Measurements from ENCODE around the gene IGF2BP2. TPM values are rescaled to one million over a fixed set of nuclear protein-coding genes. Genes with fewer than 3 reads are reported as not detected.

Gene IGF2BP2
- total RNA-seq, 2 donors from 2014 or later: 2.6 to 2.7 TPM

- no peak overlapping the region for H3K4me3 ChIP-seq
- H3K36me3 ChIP-seq: peaks cover 54% of the 10 kb centered on the region
- no peak for TF ChIP-seq CTCF (IDR thresholded peaks at IDR 0.05)
Observed at GRCh38 chr3:185625784-185626183, 199.1 kb downstream of the IGF2BP2 start.

GRCh38 chr3:185623939-185624665 is 200.7 kb downstream of the IGF2BP2 start:
- no peak for TF ChIP-seq CTCF (IDR thresholded peaks at IDR 0.05)
- H3K4me3 ChIP-seq: no peak overlapping the region
- H3K9me3 ChIP-seq: no peaks in the 10 kb centered on the region
- ATAC-seq (ENCODE audit: insufficient number of reproducible peaks, low FRiP score, low read depth): no peak
- DNase-seq (ENCODE audit: low spot score): no peak
- H3K4me1 ChIP-seq (ENCODE audit: control insufficient read depth in 1 of 2, low read depth in 2 of 2): no peaks in the 10 kb centered on the region
- peaks cover 58% of the 10 kb centered on the region for H3K36me3 ChIP-seq
- H3K27ac ChIP-seq: no peak overlapping the region
- H3K27me3 ChIP-seq (replicated peaks; ENCODE audit: insufficient read depth): no peaks in the 10 kb centered on the region

More at GRCh38 chr3:185625784-185626183, 199.1 kb downstream of the IGF2BP2 start:
- no peak overlapping the region for H3K27ac ChIP-seq
- no peak for ATAC-seq (ENCODE audit: insufficient number of reproducible peaks, low FRiP score, low read depth)
- no peak for DNase-seq (ENCODE audit: low spot score)
- H3K9me3 ChIP-seq: no peaks in the 10 kb centered on the region
- H3K4me1 ChIP-seq (ENCODE audit: control insufficient read depth in 1 of 2, low read depth in 2 of 2): peaks cover 0 to 2% of the 10 kb centered on the region in 2 donors
- H3K27me3 ChIP-seq (replicated peaks; ENCODE audit: insufficient read depth): no peaks in the 10 kb centered on the region

GRCh38 chr3:185613016-185613415 is 211.8 kb downstream of the IGF2BP2 start:
- no peaks in the 10 kb centered on the region for H3K9me3 ChIP-seq
- H3K36me3 ChIP-seq: peaks cover 62% of the 10 kb centered on the region
- H3K27ac ChIP-seq: no peak overlapping the region
- ATAC-seq (ENCODE audit: insufficient number of reproducible peaks, low FRiP score, low read depth) (no peak), DNase-seq (ENCODE audit: low spot score) (no peak)
- no peak overlapping the region for H3K4me3 ChIP-seq
- no peak for TF ChIP-seq CTCF (IDR thresholded peaks at IDR 0.05)
- no peaks in the 10 kb centered on the region for H3K27me3 ChIP-seq (replicated peaks; ENCODE audit: insufficient read depth)
- H3K4me1 ChIP-seq (ENCODE audit: control insufficient read depth in 1 of 2, low read depth in 2 of 2): no peaks in the 10 kb centered on the region

GRCh38 chr3:185606196-185606595 is 218.6 kb downstream of the IGF2BP2 start:
- Histone ChIP-seq H3K27ac (no peak overlapping the region), H3K36me3 (peaks cover 68% of the 10 kb centered on the region), H3K9me3 (no peaks in the 10 kb centered on the region), H3K4me1 (ENCODE audit: control insufficient read depth in 1 of 2, low read depth in 2 of 2) (no peaks in the 10 kb centered on the region), H3K27me3 (replicated peaks; ENCODE audit: insufficient read depth) (no peaks in the 10 kb centered on the region), H3K4me3 (no peak overlapping the region)
- DNase-seq (ENCODE audit: low spot score) (no peak), ATAC-seq (ENCODE audit: insufficient number of reproducible peaks, low FRiP score, low read depth) (no peak)
- no peak for TF ChIP-seq CTCF (IDR thresholded peaks at IDR 0.05)

GRCh38 chr3:185605566-185605965 is 219.3 kb downstream of the IGF2BP2 start:
- Histone ChIP-seq H3K27me3 (replicated peaks; ENCODE audit: insufficient read depth) (no peaks in the 10 kb centered on the region), H3K4me3 (no peak overlapping the region), H3K9me3 (no peaks in the 10 kb centered on the region), H3K27ac (no peak overlapping the region), H3K36me3 (peaks cover 66% of the 10 kb centered on the region), H3K4me1 (ENCODE audit: control insufficient read depth in 1 of 2, low read depth in 2 of 2) (no peaks in the 10 kb centered on the region)
- TF ChIP-seq CTCF (IDR thresholded peaks at IDR 0.05): no peak
- DNase-seq (ENCODE audit: low spot score) (no peak), ATAC-seq (ENCODE audit: insufficient number of reproducible peaks, low FRiP score, low read depth) (no peak)

All from thoracic aorta (tissue), 2 donors.